HG03159 (cell line): ENCODE measurements around the gene KRT3.

Experiments used
- ATAC-seq: cut with Tn5 transposase; IDR thresholded peaks from one replicate; pipeline ENCODE4 v1.9.1; 2021; ENCODE audit warnings: mild to moderate bottlenecking, moderate library complexity; ENCODE audit not compliant: unreplicated experiment

Gene KRT3

GRCh38 chr12:52795694-52796428 is at the start of gene KRT3:
KRT3 (minus strand) TSS chr12:52796117; CDS start chr12:52796042, 75 bp downstream.
- ATAC-seq = no peak

DNA sequence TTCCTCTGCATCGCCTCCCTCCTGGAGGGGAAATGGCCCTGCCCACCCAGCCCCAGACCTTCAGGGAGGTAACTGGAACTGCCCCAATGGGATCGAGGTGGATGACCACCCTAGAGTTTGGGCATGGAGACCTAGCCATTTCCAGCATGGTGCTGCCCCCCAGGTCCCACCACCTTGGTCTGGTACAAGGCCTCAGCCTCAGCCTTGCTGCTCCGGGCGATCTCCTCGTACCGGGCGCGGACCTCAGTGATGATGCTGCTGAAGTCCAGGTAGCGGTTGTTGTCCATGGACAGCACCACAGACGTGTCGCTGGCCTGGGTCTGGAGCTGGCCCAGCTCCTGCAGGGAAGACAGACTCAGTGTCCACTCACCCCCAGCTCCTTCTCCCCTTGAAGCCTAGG is 48.5 kb upstream of the KRT3 start:
- ATAC-seq = no peak

DNA sequence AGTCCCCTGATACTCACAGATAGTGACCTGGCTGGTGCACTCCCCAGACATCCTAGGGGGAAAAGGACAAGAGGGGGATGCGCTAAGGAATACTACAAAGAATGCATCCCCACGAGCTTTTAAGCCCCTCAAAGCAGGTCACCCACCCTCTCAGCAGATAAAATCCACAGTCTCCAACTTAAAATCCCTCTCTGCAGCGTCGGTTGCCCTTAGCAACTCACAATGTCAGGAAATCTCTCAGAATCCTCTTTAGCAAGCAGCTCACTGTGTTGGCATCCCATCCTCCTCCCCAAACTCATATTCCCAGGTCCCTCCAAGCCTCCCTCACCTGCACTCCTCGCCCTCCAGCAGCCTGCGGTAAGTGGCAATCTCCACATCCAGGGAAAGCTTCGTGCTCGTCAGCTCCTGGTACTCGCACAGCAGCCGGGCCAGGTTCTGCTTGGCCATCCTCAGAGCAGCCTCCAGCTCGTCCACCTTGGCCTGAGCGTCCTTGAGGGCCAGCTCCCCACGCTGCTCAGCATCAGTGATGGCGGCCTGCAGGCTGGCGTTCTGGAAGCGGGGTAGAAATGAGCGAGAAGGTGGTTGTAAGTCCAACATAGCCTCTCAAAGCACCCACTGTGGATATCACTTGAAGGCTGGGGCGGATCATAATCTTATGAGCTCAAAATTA is 43.7 kb upstream of the KRT3 start:
- ATAC-seq = no peak

GRCh38 chr12:52838609-52839435 is 42.9 kb upstream of the KRT3 start:
- no peak for ATAC-seq

DNA sequence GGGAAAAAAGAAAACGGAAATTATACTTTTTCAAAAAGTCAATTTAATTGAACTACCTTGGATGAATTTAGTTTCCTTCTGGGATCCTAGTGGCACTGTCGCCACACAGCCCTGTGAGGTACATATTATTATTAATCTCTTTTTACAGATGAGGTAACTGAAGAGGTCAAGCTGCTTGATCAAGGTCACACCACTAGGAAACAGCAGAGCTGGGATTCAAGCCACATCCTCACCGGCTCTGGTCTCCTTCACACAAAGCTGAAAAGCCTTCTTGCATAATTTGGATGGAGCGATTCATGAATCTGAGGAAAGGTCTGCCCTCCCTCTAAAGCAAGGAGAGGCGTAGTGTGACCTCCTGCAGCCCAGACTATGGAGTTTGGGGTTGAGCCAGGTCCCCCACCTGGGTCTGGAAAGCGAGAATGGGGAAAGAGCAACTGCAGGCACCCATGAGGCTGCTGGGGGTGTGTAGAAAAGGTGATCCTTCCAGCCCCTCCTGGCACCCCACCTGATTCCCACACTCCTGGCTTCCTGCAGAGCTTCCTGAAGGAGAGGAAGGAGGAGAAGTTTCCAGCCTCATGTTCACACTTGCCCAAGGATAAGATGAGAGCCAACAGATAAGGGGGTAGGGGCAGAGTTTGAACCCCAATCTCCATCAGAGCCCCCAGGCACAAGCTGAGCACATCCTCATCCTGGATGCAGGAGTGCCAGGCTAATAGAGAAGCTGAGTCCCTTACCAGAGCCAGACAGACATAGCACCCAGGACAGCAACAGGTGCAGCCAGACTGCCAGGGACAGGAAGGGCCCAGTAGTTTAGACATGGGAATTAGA is 42.1 kb upstream of the KRT3 start:
- no peak for ATAC-seq

DNA sequence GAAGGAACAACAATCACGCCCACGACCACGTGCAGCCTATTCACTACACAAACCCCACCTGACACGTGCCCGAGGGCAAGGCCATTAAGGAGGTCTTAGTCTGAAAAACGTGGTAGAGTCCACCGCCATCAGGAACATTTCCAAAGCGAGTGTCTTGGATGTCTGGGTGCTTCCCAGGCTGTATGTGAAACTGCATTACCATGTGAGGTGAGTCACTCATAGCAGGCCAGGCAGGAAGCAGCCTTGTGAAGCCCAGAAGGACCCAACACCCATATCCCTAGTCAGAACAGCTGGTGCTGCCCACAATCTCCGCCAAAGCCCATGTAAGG is 41.5 kb upstream of the KRT3 start:
- no peak for ATAC-seq

GRCh38 chr12:52836491-52837412 is 40.8 kb upstream of the KRT3 start:
- ATAC-seq = no peak

- ATAC-seq = no peak
Measured at GRCh38 chr12:52836042-52836466, 40.1 kb upstream of the KRT3 start.

DNA sequence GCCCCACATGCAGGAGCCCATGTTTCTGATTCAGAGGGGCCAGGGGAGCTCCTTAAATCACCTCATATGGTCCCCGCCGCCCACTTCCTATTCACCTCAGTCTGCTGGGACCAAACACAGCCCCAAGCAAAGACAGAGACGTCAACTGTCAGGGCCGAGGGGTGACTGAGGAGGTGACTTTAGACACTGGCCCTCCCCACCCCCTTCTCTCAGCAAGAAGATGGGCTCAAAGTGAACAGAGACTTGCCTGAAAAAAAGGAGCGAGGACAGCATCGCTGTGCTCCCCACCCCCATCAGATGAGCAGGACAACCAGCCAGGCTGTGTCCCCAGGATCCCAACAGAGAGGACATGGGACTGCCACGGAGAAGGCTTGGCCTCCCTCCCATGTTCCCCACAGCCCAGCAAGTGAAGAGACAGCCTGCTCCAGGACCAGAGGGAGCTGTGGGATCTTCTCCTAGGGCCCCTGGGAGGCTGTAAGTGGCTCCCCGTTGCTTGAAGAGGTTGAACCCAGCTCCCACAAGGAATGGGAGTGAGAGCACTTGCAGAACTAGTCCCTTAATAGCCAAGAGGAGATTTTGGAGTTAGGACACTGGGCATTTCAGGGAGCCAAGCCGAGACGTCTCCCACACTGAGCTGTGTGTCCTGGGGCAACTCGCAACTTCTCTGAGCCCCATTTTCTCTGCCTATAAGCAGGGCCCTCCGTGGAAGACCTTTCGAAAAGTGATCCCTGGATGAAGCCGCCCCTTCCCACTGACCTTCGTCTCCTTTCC is 39.5 kb upstream of the KRT3 start:
- no peak for ATAC-seq

DNA sequence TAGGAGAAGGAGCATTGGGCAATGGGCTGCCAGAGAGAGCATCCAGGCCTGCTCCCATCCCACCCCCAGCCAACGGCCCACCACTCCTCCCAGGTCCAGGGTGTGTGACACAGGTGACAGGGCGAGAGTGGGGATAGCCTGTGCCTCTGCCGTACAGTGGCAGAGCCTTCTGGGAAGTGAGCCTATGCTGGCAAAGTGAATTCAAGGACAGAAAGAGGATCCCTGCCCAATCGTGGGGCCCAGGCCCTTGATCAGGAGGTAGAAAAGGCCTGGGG is 38.7 kb upstream of the KRT3 start:
- no peak for ATAC-seq

DNA sequence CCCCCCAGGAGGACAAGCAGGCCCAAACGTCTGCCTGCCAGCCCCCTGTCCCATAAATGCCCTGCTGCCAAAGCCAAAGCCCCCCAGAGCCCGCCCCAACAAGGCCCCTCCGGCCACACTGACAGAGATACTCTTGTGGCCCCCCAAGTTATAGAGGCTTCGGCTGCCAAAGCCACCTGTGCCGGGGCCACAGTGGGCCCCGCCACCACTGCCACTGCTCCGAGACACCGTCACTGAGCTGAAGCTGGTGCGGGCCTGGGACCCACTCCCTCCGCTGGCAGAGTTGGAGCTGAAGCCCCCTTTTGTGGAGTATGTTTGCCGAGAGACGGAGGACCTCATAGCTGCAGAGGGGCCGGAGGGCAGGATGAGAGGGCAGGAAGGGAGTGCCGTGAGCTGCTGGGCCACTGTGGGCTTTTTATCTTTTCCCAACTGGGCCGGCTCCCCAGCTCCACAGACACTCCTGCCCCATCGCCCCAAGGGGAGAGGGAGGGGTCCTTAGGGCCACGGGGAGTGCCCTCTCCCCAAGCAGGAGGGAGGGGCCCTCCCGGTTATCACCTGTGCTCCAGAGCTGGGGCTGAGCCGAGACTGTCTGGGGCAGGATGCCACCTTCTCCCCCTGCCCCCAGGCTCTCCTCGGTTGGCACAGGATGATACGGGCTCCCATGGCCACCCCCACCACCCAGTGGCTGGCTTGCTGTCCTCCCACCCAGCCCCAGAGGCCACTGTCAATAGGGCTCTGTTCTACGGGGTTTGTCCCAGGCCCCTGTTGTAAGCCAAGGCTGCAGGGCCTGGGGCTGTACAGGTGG is 38.2 kb upstream of the KRT3 start, which contains the start of gene KRT79:
Gene KRT79, minus strand, starts transcription at position 390 of the 805 bp plus-strand sequence. Its CDS starts 51 bp downstream, at position 339.
- ATAC-seq = no peak

DNA sequence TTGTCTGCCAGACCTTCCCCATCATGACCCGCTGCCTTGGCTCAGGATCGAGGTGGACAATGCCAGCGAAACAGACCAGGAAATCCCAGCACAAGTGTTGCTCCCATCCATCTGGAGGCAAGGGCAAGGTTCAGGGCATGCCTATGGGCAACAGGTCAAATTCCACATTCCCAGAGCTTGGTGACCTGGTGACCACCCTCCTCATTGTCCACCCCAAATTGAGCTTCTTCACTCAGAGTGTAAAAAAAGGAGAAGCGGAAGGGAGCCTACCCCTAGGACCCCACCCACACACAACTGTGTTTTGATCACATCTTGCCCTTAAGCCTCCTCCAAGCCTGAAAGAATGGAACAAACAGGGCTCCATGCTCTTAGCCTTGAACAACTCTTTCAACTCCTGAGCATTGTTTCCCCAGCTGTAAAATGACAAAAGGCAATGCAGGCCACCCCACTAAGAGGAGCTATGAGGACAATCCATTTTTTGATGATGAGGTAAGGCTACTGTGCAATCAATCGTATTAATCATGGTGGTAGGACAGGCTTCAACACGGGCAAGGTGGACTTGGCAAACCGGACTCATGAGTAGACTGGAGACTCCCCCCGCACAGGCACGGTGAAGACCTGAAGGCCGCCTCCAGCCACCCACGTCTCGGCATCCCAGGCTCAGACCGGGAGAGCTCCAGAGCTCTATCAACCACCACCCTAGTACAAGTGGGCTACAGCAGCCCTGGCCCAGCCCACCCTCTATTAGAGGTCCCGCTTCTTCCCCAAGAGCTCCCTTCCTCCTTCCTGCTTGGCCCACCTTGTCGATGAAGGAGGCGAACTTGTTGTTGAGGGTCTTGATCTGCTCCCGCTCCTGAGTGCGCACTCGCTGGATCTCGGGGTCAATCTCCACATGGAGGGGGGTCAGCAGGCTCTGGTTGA is 37.3 kb upstream of the KRT3 start:
- ATAC-seq = no peak

- ATAC-seq = no peak
Measured at GRCh38 chr12:52832451-52832850, 36.5 kb upstream of the KRT3 start.

- ATAC-seq = no peak
Measured at GRCh38 chr12:52831251-52831650, 35.3 kb upstream of the KRT3 start.

DNA sequence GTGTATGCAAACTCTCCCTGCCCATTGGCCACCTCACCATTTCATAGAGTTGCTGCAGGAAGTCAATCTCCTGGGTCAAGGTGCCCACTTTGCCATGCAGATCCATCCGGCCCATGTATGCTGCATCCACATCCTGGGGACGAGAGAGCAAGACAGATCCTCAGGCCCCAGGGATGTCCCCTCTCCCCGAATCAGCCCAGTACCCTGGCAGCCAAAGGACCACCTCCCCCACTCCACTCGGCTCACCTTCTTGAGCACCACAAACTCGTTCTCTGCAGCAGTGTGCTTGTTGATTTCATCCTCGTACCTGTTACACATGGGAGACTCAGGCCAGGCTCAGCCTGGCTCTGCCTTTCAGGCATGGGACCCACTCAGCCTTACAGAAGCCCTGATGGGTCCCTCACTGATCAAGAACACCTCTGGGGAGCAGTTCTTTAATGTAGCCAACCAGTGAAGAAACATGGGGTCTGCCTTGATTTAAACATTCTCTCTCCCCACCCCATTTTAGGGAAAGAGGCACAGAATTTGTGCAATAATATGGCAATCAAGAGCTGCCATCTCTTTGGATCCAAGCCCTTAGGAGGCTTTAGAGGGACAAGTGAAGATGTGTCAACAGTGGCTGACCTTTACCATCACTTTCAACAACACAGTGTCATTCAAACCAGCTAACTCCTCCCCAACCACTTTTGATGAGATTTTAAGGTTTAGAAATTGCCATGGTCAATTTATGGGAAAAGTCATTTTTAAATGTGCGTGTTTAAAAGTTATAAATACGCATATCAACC is 34.3 kb upstream of the KRT3 start:
- ATAC-seq = no peak

DNA sequence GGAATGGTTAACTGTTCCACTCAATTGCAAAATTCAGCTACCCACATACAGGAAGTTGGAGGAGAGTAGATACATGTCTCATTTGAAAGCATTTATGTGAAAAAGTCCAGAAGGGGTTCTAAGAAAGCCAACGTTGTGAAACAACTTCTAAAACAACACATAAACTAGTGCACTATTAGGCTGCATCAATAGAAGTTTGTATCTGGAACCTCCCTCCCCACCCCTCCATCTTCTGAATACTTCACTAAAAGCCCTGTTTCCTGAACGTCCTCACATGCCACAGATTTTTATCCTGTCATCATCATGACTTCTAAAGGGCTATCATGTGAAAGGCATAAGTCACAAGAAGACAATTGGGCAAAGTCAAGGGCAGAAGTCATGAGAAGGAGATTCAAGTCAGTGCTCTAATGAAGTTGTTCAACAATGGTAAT is 32.7 kb upstream of the KRT3 start:
- ATAC-seq = no peak

- ATAC-seq = no peak
Measured at GRCh38 chr12:52828156-52828555, 32.2 kb upstream of the KRT3 start.
